Central memory CD8-positive, alpha-beta T cell (primary cell): ENCODE measurements around the gene EXOSC10.
A peak's percentile ranks its signal among the peaks of the same experiment; 100 is the strongest.

Source experiments
- ATAC-seq: fragments of 150-1000 bp; cut with Tn5 transposase; replicated peaks from 2 replicates; pipeline ENCODE4 v1.10.0; 2022; ENCODE audit warnings: mild to moderate bottlenecking, moderate FRiP score, moderate number of reproducible peaks; ENCODE audit not compliant: poor library complexity, severe bottlenecking; ENCODE audit errors: extremely low read depth
- DNase-seq, 2 donors: peaks; one replicate each; pipeline ENCODE4 v3.0.0; 2021; ENCODE audit warnings: low spot score in 2 of 2
- H3K27ac Mint-ChIP-seq: one replicate; pipeline ENCODE4 v1.8.0; 2022; ENCODE audit warnings: low read depth, mild to moderate bottlenecking, moderate library complexity, mixed read lengths
- H3K27me3 Mint-ChIP-seq: one replicate; pipeline ENCODE4 v1.8.0; 2022; ENCODE audit warnings: mixed read lengths
- H3K36me3 Mint-ChIP-seq: one replicate; pipeline ENCODE4 v1.8.0; 2022; ENCODE audit warnings: mild to moderate bottlenecking, moderate library complexity, mixed read lengths; ENCODE audit not compliant: insufficient read depth
- H3K4me1 Mint-ChIP-seq: one replicate; pipeline ENCODE4 v1.8.0; 2022; ENCODE audit warnings: mixed read lengths
- H3K4me3 Mint-ChIP-seq: one replicate; pipeline ENCODE4 v1.8.0; 2022; ENCODE audit warnings: mild to moderate bottlenecking, moderate library complexity, mixed read lengths
- H3K9me3 Mint-ChIP-seq: one replicate; pipeline ENCODE4 v1.8.0; 2022; ENCODE audit warnings: mixed read lengths

Gene EXOSC10

DNA sequence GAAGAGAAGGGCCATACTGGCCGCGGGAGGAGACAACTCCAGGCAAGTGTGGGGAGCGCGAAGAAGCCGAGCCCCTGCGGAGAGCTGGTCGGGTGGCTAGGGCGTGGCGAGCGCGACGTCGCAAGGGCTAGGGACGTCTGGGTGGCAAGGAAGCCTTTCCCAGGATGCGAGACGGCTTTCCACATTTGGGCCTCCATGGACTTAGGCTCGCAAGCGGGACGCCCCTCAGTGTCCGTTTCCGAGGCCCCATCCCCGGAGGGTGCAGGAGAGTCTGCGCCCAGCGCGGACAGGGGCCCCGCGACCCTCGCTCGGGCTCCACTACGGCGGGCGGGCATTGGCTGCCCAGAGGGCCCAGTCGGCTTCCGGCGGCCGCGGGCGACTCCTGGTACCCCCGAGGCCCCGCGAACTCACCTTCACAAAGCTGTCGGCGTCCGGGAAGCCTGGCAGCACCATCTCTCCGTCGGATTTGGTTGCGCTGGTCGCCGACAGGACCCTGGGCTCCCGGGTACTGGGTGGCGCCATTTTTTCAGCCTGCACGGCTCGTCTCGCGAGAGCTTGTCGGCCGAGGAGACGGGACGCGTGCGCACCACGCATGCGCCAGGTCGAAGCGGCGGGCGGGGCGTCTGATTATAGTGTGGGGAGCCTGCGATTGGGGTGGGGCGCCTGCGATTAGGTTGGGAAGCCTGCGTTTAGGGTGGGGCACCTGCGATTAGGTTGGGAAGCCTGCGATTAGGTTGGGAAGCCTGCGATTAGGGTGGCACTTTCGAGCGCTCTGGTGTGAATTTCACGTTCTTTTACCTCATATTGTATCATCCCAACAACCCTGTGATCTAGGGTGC lies at the start of gene EXOSC10:
TSS of gene EXOSC10 (minus strand) at position 560 of the 839 bp plus-strand sequence. CDS start at position 522, 38 bp downstream.
- H3K27me3 Mint-ChIP-seq, result no peaks in the 10 kb centered on the region
- H3K27ac Mint-ChIP-seq, result peak within 1 kb of the TSS; percentile 95
- H3K4me3 Mint-ChIP-seq, result peak within 1 kb of the TSS; percentile 89
- ATAC-seq (peak; percentile 96), DNase-seq (peak; percentile 90 to 92)
- no peaks in the 10 kb centered on the region for H3K9me3 Mint-ChIP-seq
- H3K4me1 Mint-ChIP-seq, result peaks cover 13% of the 10 kb centered on the region
- peaks cover 39% of the 10 kb centered on the region for H3K36me3 Mint-ChIP-seq

DNA sequence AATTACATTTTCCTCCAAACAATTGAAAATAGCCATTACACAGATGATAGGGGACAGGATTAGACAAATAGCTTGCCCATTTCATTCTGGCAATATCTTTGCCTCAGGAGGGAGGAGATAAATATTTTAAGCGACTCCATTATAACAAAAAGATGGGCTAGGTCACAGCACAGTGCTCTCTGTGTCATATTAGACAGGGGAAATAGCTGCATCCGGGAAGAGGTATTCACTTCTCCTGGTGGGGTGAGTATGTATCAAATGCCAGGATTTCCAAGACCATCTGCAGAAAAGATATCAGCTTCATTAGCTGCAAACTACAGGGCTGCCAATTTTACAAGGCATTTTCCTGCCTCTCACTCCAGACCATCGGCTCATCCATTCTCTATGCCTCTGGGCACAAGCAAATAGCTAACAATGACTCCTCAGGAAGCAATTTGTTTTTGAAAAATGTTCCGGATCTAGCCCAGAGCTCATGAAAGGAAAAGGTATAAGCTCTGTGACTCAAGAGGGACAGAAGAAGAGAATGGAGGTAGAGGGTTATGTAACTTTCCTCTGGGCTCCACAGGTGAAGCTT lies 47.6 kb upstream of the EXOSC10 start:
- peaks cover 36% of the 10 kb centered on the region for H3K36me3 Mint-ChIP-seq
- DNase-seq (no peak), ATAC-seq (no peak)
- peak overlapping the region; percentile 14 for H3K27ac Mint-ChIP-seq
- no peaks in the 10 kb centered on the region for H3K4me1 Mint-ChIP-seq
- no peaks in the 10 kb centered on the region for H3K9me3 Mint-ChIP-seq
- H3K27me3 Mint-ChIP-seq, result no peaks in the 10 kb centered on the region
- no peak overlapping the region for H3K4me3 Mint-ChIP-seq

DNA sequence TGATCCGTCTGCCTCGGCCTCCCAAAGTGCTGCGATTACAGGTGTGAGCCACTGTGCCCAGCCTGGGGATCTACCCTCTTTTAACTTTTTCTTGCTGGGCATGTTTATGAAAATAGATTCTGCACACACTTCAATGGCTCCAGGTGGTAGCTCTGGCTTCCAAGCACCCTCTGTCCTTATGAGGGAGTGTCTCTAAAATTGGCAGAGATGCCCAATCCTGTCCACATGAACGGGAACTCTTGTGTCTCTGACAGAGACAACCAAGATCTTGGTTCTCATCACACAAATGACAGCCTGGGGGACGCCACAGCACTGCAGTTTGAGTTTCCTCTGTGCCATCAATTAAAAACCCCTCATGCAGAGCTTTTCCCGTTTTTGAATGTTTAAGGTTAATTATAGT lies 46.1 kb upstream of the EXOSC10 start:
- DNase-seq, result no peak
- no peaks in the 10 kb centered on the region for H3K9me3 Mint-ChIP-seq
- H3K4me1 Mint-ChIP-seq, result no peaks in the 10 kb centered on the region
- no peaks in the 10 kb centered on the region for H3K27me3 Mint-ChIP-seq
- H3K36me3 Mint-ChIP-seq, result peaks cover 34% of the 10 kb centered on the region
- H3K4me3 Mint-ChIP-seq, result no peak overlapping the region
- ATAC-seq, result no peak
- H3K27ac Mint-ChIP-seq, result no peak overlapping the region

DNA sequence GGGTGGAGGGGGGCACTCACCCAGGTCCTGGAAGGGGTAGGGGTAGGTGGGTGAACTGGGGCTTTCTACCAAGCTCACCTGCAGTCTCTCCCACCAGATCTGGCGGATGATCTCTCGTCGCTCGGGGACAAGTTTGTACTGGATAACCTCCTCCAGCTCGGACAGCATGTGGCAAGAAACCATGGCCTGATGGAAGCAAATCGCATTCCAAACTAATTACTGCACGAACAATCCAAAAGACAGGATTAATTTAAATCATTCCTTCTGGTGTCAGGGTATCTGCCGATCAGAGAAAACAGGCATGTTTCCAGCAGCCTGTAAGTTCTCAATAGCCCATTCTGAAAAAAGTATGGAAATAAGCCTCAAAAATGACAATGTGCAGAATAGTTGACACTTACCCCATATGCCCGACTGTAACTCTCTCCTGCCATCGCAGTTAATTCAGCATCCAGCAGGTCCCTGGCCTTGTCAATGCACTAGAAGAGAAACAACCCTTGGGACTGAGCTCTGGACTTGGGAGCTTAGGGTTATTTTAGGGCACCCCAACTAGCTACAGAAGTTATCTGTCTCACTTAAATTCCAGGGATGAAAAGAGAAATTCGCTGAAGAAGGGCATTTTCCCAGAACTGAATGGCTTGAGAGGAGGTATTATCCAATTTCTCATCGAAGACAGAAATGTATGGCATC lies 45.0 kb upstream of the EXOSC10 start:
- H3K4me1 Mint-ChIP-seq, result no peaks in the 10 kb centered on the region
- H3K27ac Mint-ChIP-seq, result no peak overlapping the region
- H3K27me3 Mint-ChIP-seq, result no peaks in the 10 kb centered on the region
- no peak overlapping the region for H3K4me3 Mint-ChIP-seq
- ATAC-seq (no peak), DNase-seq (no peak)
- H3K9me3 Mint-ChIP-seq, result no peaks in the 10 kb centered on the region
- H3K36me3 Mint-ChIP-seq, result peaks cover 33% of the 10 kb centered on the region

DNA sequence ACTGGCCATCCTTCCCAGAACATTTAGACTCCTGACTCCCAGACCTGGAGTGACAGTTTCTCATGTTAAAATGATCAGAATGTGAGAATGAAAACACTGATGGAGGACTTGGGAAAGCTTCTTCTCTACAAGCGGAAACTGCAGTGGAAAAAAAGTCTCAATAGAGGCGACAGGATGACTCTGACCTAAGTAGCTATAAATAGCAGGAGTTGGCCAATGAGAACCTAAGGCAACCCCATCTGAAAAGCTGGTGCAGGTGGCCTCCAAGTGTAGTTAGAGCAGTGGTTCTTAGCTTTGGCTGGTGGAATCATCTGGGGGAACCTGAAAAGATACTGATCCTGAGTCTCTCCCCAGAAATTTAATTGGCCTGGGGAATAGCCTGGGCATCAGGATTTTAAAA lies 44.2 kb upstream of the EXOSC10 start:
- no peaks in the 10 kb centered on the region for H3K9me3 Mint-ChIP-seq
- no peaks in the 10 kb centered on the region for H3K4me1 Mint-ChIP-seq
- no peak for DNase-seq
- H3K27me3 Mint-ChIP-seq, result no peaks in the 10 kb centered on the region
- peaks cover 29% of the 10 kb centered on the region for H3K36me3 Mint-ChIP-seq
- no peak overlapping the region for H3K27ac Mint-ChIP-seq
- no peak for ATAC-seq
- H3K4me3 Mint-ChIP-seq, result no peak overlapping the region

DNA sequence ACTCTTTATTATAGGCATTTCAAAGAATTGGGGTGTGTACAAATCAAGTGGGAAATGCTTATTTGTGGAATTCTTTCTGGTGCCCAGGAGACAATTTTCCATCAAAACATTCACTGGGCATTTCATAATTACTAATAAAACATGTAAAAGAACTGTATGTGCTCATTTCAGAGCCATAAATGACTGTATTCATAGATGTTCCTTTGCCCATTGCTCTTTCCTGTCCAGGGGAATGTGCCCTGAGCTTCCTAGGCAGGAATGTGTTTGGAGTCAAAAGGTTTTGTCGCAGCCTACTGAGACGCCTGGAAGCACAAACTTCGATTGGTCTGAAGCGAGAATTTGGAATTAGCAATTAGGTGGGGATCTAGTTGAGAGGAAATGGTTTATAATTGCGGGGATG lies 43.7 kb upstream of the EXOSC10 start:
- H3K27ac Mint-ChIP-seq, result no peak overlapping the region
- ATAC-seq (no peak), DNase-seq (no peak)
- no peaks in the 10 kb centered on the region for H3K4me1 Mint-ChIP-seq
- no peak overlapping the region for H3K4me3 Mint-ChIP-seq
- no peaks in the 10 kb centered on the region for H3K27me3 Mint-ChIP-seq
- H3K9me3 Mint-ChIP-seq, result no peaks in the 10 kb centered on the region
- H3K36me3 Mint-ChIP-seq, result peaks cover 27% of the 10 kb centered on the region

DNA sequence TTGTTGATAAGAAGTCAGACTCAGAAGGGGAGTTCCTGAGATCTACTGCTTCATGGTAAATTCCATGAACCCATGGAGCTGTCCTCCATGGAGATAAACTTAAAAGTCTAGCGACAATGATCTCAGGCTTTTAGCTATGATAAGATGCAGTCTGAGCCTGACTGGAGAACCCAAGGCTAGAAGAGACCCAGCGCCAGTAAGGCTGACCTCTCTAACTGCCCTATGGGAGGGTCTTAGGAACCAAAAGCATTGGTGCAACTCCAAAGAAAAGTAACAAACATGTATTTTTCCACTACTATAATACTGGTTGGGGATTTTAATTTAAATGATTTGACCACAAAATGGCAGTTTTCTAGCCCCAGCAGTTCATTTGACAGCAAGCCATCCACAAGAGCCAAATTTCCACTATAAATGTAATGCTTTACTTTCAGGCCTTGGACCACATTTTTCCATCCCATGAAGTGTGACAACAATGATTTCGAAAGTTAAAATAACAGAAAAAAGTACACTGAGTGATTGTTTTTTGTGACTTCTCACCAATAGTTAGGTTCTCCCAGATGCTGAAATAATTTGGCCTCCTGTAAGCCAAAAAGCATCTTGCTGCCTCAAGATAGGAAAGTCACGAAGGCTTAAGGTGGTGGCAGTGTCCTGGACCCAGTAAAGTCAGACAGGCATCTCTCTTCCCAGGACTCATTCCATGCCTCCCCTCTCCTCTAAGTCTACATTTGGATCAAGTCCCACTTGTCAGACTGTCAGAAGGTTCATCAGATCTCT lies 43.1 kb upstream of the EXOSC10 start:
- Mint-ChIP-seq H3K4me1 (no peaks in the 10 kb centered on the region), H3K27ac (no peak overlapping the region), H3K9me3 (no peaks in the 10 kb centered on the region), H3K27me3 (no peaks in the 10 kb centered on the region), H3K4me3 (no peak overlapping the region), H3K36me3 (peaks cover 23% of the 10 kb centered on the region)
- ATAC-seq, result no peak
- no peak for DNase-seq

DNA sequence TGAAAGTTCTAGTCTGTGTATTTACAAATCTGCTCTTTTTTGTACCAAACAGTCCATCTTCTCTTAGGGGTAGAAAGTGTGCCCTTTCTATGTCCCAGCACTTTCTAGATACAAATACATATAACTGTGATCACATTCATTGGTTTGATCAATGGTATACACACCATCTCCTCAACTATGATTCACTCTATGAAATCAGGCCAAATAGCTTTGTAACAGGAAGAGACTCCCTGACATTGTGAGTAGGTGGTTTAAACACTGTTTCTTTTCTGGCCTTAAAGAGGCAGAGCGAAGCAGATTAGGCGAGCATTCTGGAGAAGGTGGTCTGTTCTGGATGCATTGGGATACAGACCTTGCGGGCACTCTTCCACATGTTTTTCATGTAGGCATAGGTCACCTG lies 39.3 kb upstream of the EXOSC10 start:
- Mint-ChIP-seq H3K27ac (no peak overlapping the region), H3K9me3 (no peaks in the 10 kb centered on the region), H3K4me3 (no peak overlapping the region), H3K36me3 (peaks cover 27% of the 10 kb centered on the region), H3K27me3 (no peaks in the 10 kb centered on the region), H3K4me1 (no peaks in the 10 kb centered on the region)
- DNase-seq (no peak), ATAC-seq (no peak)

DNA sequence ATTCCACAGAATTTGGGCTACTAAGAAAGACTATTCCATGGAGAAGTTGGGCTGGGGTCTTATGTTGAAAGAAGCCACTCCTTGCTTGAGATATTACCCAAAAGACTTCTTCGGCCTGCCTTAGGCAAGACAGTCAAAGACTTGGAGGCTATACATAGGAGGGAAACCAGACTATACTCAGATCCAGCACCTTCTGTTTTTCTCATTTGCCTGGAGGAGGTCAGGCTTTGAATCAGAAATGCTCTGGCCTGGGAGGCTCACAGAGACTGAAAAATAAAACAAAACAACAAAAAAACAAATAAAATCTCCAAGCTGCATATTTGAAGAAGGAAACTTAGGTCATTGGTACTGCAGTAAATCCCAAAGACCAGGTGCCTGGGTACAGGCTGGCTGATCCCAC lies 38.4 kb upstream of the EXOSC10 start:
- Mint-ChIP-seq H3K4me3 (no peak overlapping the region), H3K27me3 (no peaks in the 10 kb centered on the region), H3K36me3 (peaks cover 26% of the 10 kb centered on the region), H3K9me3 (no peaks in the 10 kb centered on the region), H3K27ac (no peak overlapping the region), H3K4me1 (no peaks in the 10 kb centered on the region)
- DNase-seq (no peak), ATAC-seq (no peak)

DNA sequence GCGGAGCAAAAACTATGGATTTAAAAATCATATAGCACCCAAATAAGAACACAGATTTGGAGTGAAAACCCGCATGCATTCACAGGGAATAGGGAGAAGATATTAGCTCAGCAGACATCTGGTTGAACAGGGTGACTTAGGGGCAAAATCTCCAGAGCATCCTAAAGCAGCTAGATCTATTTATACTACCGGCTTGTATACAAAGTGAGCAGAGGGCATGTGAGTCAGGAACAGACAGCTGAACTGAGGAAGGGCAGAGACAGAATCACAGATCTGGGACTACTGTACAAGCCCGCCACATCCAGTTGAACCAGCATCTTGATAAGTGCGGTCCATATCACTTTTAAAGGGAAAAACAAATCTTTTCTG lies 35.2 kb upstream of the EXOSC10 start:
- Mint-ChIP-seq H3K4me1 (no peaks in the 10 kb centered on the region), H3K36me3 (peaks cover 40% of the 10 kb centered on the region), H3K27me3 (no peaks in the 10 kb centered on the region), H3K9me3 (no peaks in the 10 kb centered on the region), H3K4me3 (no peak overlapping the region), H3K27ac (no peak overlapping the region)
- ATAC-seq (no peak), DNase-seq (no peak)

DNA sequence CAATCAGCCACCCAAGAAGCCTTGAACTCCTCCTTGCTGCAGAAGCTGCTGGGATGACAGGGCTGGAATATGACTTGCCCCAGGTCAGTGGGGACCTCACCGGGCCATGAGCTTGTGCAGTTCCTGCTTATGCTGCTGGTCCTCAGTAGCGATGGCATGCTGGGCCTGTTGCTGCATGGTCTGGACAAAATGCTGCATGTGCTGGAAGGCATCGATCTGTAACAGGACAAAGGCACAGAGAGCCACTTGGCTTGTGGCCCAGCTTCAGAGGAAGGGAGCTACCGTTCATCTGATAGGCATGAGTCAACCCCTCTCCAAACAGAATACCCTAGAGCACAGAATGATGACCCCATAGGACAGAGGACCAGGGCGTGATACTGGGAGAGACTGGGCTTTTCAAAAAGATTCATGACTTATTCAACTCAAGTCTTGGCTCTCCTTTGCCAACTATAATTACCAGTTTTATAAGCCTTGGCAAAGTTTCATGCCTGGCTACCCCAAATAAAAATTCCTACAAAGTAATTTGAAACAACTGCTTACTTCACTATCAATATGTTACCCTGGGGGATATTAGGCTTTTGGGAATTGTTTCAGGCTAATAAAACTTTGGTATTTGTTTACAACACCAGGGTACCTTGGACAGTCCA lies 34.7 kb upstream of the EXOSC10 start:
- Mint-ChIP-seq H3K36me3 (peaks cover 37% of the 10 kb centered on the region), H3K27me3 (no peaks in the 10 kb centered on the region), H3K4me1 (no peaks in the 10 kb centered on the region), H3K9me3 (no peaks in the 10 kb centered on the region), H3K27ac (no peak overlapping the region), H3K4me3 (no peak overlapping the region)
- DNase-seq (no peak), ATAC-seq (no peak)
